ENCODE measurements around the gene LRRC4.

The LRRC4 gene

GRCh38 chr7:128066395-128066794 lies 35.2 kb upstream of the LRRC4 start:
- Histone ChIP-seq H3K23ac (ENCODE audit: low read length) (no peak overlapping the region), H3K4me2 (ENCODE audit: low read length) (no peak overlapping the region), H3K79me2 (ENCODE audit: control insufficient read depth, insufficient read depth, low read length) (no peaks in the 10 kb centered on the region), H4K5ac (ENCODE audit: low read length) (no peak overlapping the region), H2BK15ac (replicated peaks; ENCODE audit: low read depth) (no peak overlapping the region), H3K18ac (ENCODE audit: low read length) (no peak overlapping the region), H3K4me1 (ENCODE audit: control insufficient read depth, low read depth, low read length) (no peaks in the 10 kb centered on the region), H3K9ac (ENCODE audit: low read length) (no peak overlapping the region), H3K4me3 (ENCODE audit: low read length) (no peak overlapping the region), H3K79me1 (ENCODE audit: low read length) (no peaks in the 10 kb centered on the region), H2BK5ac (ENCODE audit: low read length) (no peak overlapping the region), H3K27me3 (ENCODE audit: insufficient read depth, low read length, poor library complexity) (no peaks in the 10 kb centered on the region), H4K8ac (ENCODE audit: low read depth, low read length) (no peak overlapping the region), H3K4ac (ENCODE audit: low read depth, low read length) (no peak overlapping the region), H3K27ac (ENCODE audit: low read depth, low read length) (no peak overlapping the region), H3K36me3 (ENCODE audit: control insufficient read depth, insufficient read depth, low read length) (no peaks in the 10 kb centered on the region), H3K56ac (ENCODE audit: low read length) (no peak overlapping the region), H2AK5ac (ENCODE audit: low read length) (no peak overlapping the region), H2BK120ac (ENCODE audit: low read depth, low read length) (no peak overlapping the region)
- no CpG with 5 or more reads among the region's 10 CpGs for WGBS (ENCODE audit: extremely low coverage, insufficient coverage, low lambda C conversion rate)
- DNase-seq = no peak

- H2BK5ac ChIP-seq (ENCODE audit: low read length) = no peak overlapping the region
- H3K36me3 ChIP-seq (ENCODE audit: control insufficient read depth, insufficient read depth, low read length) = no peaks in the 10 kb centered on the region
- no peak overlapping the region for H4K8ac ChIP-seq (ENCODE audit: low read depth, low read length)
- H3K18ac ChIP-seq (ENCODE audit: low read length) = no peak overlapping the region
- H3K23ac ChIP-seq (ENCODE audit: low read length) = no peak overlapping the region
- H2BK120ac ChIP-seq (ENCODE audit: low read depth, low read length) = no peak overlapping the region
- H2BK15ac ChIP-seq (replicated peaks; ENCODE audit: low read depth) = no peak overlapping the region
- H3K27me3 ChIP-seq (ENCODE audit: insufficient read depth, low read length, poor library complexity) = no peaks in the 10 kb centered on the region
- no peak overlapping the region for H4K5ac ChIP-seq (ENCODE audit: low read length)
- no peak overlapping the region for H3K27ac ChIP-seq (ENCODE audit: low read depth, low read length)
- DNase-seq = no peak
- no peaks in the 10 kb centered on the region for H3K79me1 ChIP-seq (ENCODE audit: low read length)
- WGBS (ENCODE audit: extremely low coverage, insufficient coverage, low lambda C conversion rate) = no CpG with 5 or more reads among the region's 7 CpGs
- no peaks in the 10 kb centered on the region for H3K4me1 ChIP-seq (ENCODE audit: control insufficient read depth, low read depth, low read length)
- no peak overlapping the region for H3K4me3 ChIP-seq (ENCODE audit: low read length)
- no peak overlapping the region for H3K9ac ChIP-seq (ENCODE audit: low read length)
- no peak overlapping the region for H3K56ac ChIP-seq (ENCODE audit: low read length)
- no peak overlapping the region for H3K4me2 ChIP-seq (ENCODE audit: low read length)
- no peaks in the 10 kb centered on the region for H3K79me2 ChIP-seq (ENCODE audit: control insufficient read depth, insufficient read depth, low read length)
- H2AK5ac ChIP-seq (ENCODE audit: low read length) = no peak overlapping the region
- no peak overlapping the region for H3K4ac ChIP-seq (ENCODE audit: low read depth, low read length)
These were observed 34.6 kb upstream of the LRRC4 start for GRCh38 chr7:128065872-128066271.

- Histone ChIP-seq H2BK120ac (ENCODE audit: low read depth, low read length) (no peak overlapping the region), H2AK5ac (ENCODE audit: low read length) (no peak overlapping the region), H3K56ac (ENCODE audit: low read length) (no peak overlapping the region), H3K79me2 (ENCODE audit: control insufficient read depth, insufficient read depth, low read length) (no peaks in the 10 kb centered on the region), H3K9ac (ENCODE audit: low read length) (no peak overlapping the region), H3K27ac (ENCODE audit: low read depth, low read length) (no peak overlapping the region), H4K8ac (ENCODE audit: low read depth, low read length) (no peak overlapping the region), H3K4ac (ENCODE audit: low read depth, low read length) (no peak overlapping the region), H3K18ac (ENCODE audit: low read length) (no peak overlapping the region), H2BK15ac (replicated peaks; ENCODE audit: low read depth) (no peak overlapping the region), H3K23ac (ENCODE audit: low read length) (no peak overlapping the region), H3K4me1 (ENCODE audit: control insufficient read depth, low read depth, low read length) (no peaks in the 10 kb centered on the region), H2BK5ac (ENCODE audit: low read length) (no peak overlapping the region), H3K4me3 (ENCODE audit: low read length) (no peak overlapping the region), H3K27me3 (ENCODE audit: insufficient read depth, low read length, poor library complexity) (no peaks in the 10 kb centered on the region), H4K5ac (ENCODE audit: low read length) (no peak overlapping the region), H3K36me3 (ENCODE audit: control insufficient read depth, insufficient read depth, low read length) (no peaks in the 10 kb centered on the region), H3K79me1 (ENCODE audit: low read length) (no peaks in the 10 kb centered on the region), H3K4me2 (ENCODE audit: low read length) (no peak overlapping the region)
- WGBS (ENCODE audit: extremely low coverage, insufficient coverage, low lambda C conversion rate) = no CpG with 5 or more reads among the region's 8 CpGs
- no peak for DNase-seq
These were observed 31.9 kb upstream of the LRRC4 start for GRCh38 chr7:128063088-128063487.

DNA sequence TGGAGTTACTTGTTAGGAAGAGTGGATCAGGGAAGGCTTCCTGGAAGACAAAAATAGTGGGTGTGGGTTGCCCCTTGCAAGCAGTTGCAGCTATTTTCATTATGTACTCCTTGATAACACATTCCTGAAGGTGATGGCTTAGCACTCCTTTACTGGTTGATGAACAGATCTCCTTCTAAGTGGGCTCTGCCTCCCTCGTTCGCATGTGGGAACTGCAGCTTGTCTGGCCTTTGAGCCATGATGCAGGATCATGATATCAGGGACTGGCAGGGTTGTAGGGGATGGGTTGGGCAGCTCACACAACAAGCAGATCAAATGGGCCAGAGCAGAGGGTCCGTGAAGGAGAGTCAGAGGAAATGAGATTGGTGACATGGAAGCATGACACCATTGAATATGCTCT lies 28.8 kb upstream of the LRRC4 start:
- Histone ChIP-seq H3K79me2 (ENCODE audit: control insufficient read depth, insufficient read depth, low read length) (no peaks in the 10 kb centered on the region), H2BK120ac (ENCODE audit: low read depth, low read length) (no peak overlapping the region), H2BK5ac (ENCODE audit: low read length) (no peak overlapping the region), H3K18ac (ENCODE audit: low read length) (no peak overlapping the region), H3K4ac (ENCODE audit: low read depth, low read length) (no peak overlapping the region), H4K5ac (ENCODE audit: low read length) (no peak overlapping the region), H3K36me3 (ENCODE audit: control insufficient read depth, insufficient read depth, low read length) (no peaks in the 10 kb centered on the region), H3K79me1 (ENCODE audit: low read length) (no peaks in the 10 kb centered on the region), H3K23ac (ENCODE audit: low read length) (no peak overlapping the region), H2AK5ac (ENCODE audit: low read length) (no peak overlapping the region), H3K9ac (ENCODE audit: low read length) (no peak overlapping the region), H3K4me3 (ENCODE audit: low read length) (no peak overlapping the region), H3K27ac (ENCODE audit: low read depth, low read length) (no peak overlapping the region), H2BK15ac (replicated peaks; ENCODE audit: low read depth) (no peak overlapping the region), H3K4me1 (ENCODE audit: control insufficient read depth, low read depth, low read length) (no peaks in the 10 kb centered on the region), H3K4me2 (ENCODE audit: low read length) (no peak overlapping the region), H3K56ac (ENCODE audit: low read length) (no peak overlapping the region), H4K8ac (ENCODE audit: low read depth, low read length) (no peak overlapping the region), H3K27me3 (ENCODE audit: insufficient read depth, low read length, poor library complexity) (no peaks in the 10 kb centered on the region)
- no CpG with 5 or more reads among the region's 3 CpGs for WGBS (ENCODE audit: extremely low coverage, insufficient coverage, low lambda C conversion rate)
- DNase-seq = peak; percentile 57

DNA sequence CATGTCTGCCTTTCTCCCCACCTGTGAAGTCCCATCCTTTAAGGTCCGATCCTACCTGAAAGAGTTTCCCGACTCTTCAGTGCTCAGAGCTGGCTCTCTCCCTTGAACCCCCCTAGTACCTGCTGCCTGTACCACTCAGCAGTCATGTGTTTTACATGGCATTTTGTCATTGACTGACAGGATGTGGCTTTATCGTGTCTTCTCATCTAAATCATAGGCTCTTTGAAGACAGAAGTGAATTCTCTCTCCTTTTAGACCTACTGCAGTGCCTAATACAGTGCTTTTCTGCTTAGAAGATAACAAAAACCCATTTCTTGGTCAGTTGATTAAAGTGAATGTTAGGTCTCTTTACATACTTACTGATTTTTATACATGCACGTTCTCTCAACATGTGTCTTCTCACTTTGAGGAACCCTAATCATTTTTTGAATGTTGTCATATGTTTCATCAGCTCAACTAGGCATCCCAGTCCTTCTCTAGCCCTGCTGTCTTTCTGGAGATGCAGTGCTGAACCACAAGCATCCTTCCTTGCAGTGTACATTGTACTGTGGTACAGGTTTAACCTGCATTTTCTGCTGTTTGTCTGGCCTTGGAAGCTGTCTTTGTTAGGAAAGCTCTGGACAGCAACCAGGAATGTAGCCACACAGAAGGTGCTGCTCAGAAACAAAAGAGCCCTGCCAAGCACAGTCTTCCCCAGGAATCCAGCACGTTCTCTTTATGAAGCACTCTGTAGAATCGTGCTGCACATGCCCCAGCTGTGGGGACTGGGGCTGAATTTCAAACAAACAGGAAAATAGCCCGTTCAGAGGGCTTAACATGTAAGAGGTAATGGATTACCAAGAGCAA lies 28.1 kb upstream of the LRRC4 start:
- Histone ChIP-seq H3K79me2 (ENCODE audit: control insufficient read depth, insufficient read depth, low read length) (no peaks in the 10 kb centered on the region), H3K23ac (ENCODE audit: low read length) (no peak overlapping the region), H2BK15ac (replicated peaks; ENCODE audit: low read depth) (no peak overlapping the region), H3K4ac (ENCODE audit: low read depth, low read length) (no peak overlapping the region), H3K4me3 (ENCODE audit: low read length) (no peak overlapping the region), H3K36me3 (ENCODE audit: control insufficient read depth, insufficient read depth, low read length) (no peaks in the 10 kb centered on the region), H3K56ac (ENCODE audit: low read length) (no peak overlapping the region), H4K8ac (ENCODE audit: low read depth, low read length) (no peak overlapping the region), H3K4me1 (ENCODE audit: control insufficient read depth, low read depth, low read length) (no peaks in the 10 kb centered on the region), H3K79me1 (ENCODE audit: low read length) (no peaks in the 10 kb centered on the region), H3K27ac (ENCODE audit: low read depth, low read length) (no peak overlapping the region), H3K4me2 (ENCODE audit: low read length) (no peak overlapping the region), H4K5ac (ENCODE audit: low read length) (no peak overlapping the region), H2BK5ac (ENCODE audit: low read length) (no peak overlapping the region), H3K18ac (ENCODE audit: low read length) (no peak overlapping the region), H2BK120ac (ENCODE audit: low read depth, low read length) (no peak overlapping the region), H2AK5ac (ENCODE audit: low read length) (no peak overlapping the region), H3K9ac (ENCODE audit: low read length) (no peak overlapping the region), H3K27me3 (ENCODE audit: insufficient read depth, low read length, poor library complexity) (no peaks in the 10 kb centered on the region)
- no peak for DNase-seq
- no CpG with 5 or more reads among the region's 7 CpGs for WGBS (ENCODE audit: extremely low coverage, insufficient coverage, low lambda C conversion rate)

DNA sequence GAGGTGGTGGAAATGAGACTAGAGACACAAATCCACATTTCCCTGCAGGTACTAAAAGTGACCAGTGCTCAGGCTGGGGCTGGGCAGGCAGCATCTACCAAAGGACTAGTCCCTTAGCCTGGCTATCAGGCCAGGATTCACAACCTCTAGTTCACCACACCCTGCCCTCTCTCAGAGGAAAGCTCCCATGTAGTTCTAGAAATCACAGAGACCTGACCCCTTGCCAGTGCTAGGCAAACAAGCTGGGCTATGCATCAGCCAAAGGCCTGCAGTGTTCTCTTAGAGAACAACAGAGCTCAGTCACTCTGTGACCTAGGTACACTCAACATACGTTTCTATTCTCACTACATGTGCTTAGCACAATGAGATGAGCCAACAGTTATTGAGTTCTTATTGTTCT lies 26.7 kb upstream of the LRRC4 start:
- Histone ChIP-seq H4K5ac (ENCODE audit: low read length) (no peak overlapping the region), H3K27me3 (ENCODE audit: insufficient read depth, low read length, poor library complexity) (no peaks in the 10 kb centered on the region), H3K18ac (ENCODE audit: low read length) (no peak overlapping the region), H3K79me1 (ENCODE audit: low read length) (no peaks in the 10 kb centered on the region), H3K56ac (ENCODE audit: low read length) (no peak overlapping the region), H2BK15ac (replicated peaks; ENCODE audit: low read depth) (no peak overlapping the region), H2AK5ac (ENCODE audit: low read length) (no peak overlapping the region), H3K4me2 (ENCODE audit: low read length) (no peak overlapping the region), H3K23ac (ENCODE audit: low read length) (no peak overlapping the region), H2BK5ac (ENCODE audit: low read length) (no peak overlapping the region), H4K8ac (ENCODE audit: low read depth, low read length) (no peak overlapping the region), H3K9ac (ENCODE audit: low read length) (no peak overlapping the region), H3K4ac (ENCODE audit: low read depth, low read length) (no peak overlapping the region), H3K4me1 (ENCODE audit: control insufficient read depth, low read depth, low read length) (no peaks in the 10 kb centered on the region), H2BK120ac (ENCODE audit: low read depth, low read length) (no peak overlapping the region), H3K36me3 (ENCODE audit: control insufficient read depth, insufficient read depth, low read length) (no peaks in the 10 kb centered on the region), H3K27ac (ENCODE audit: low read depth, low read length) (no peak overlapping the region), H3K79me2 (ENCODE audit: control insufficient read depth, insufficient read depth, low read length) (no peaks in the 10 kb centered on the region), H3K4me3 (ENCODE audit: low read length) (no peak overlapping the region)
- no peak for DNase-seq
- no CpG with 5 or more reads among the region's 1 CpG for WGBS (ENCODE audit: extremely low coverage, insufficient coverage, low lambda C conversion rate)
